HCT116 (cell line): ENCODE data around the gene PCDHGA3. TPM values are rescaled to one million over a fixed set of nuclear protein-coding genes. Genes with fewer than 3 reads are reported as not detected.
"Not testable (repeated sequence)": the region's sequence is repeated elsewhere in the genome, so short reads cannot be mapped to it uniquely, and the experiment has no call there.

ENCODE experiments used
- ATAC-seq: fragments of 200-7000 bp; cut with Tn5 transposase; 2 replicates; pipeline ENCODE4 v1.9.1; 2020; ENCODE audit warnings: mild to moderate bottlenecking, moderate library complexity
- BruUV-seq: library from RNA; stranded (reverse); fragments of 400-500 nt; replicated peaks from 2 replicates; lab custom pipeline; 2021; lab: Mats Ljungman, UMichigan
- CTCF ChIA-PET: fragments of 300-600 bp; sonication (Branson Sonifier 250); formaldehyde crosslinking; loops from one replicate; lab custom pipeline; 2021; ENCODE audit warnings: antibody characterized with exemption; lab: Charles Lee
- POLR2A ChIA-PET: fragments of 300-600, 350-600 bp; sonication (Branson Sonifier 250); formaldehyde crosslinking; loops from one replicate; lab custom pipeline; 2021; ENCODE audit warnings: antibody characterized with exemption; lab: Charles Lee
- RAD21 ChIA-PET, 2 experiments: fragments of 300-600 bp; sonication (Branson Sonifier 250); formaldehyde crosslinking; loops; one replicate each; lab custom pipeline; 2023; ENCODE audit warnings: low total read pairs in 2 of 2; ENCODE audit not compliant: uncharacterized antibody in 2 of 2, unreplicated experiment in 2 of 2, low non-redundant PET in 1 of 2; lab: Charles Lee
- DNase-seq: peaks from one replicate; pipeline ENCODE4 v3.0.0-alpha.2; 2010; ENCODE audit warnings: low read depth, low spot score
- H2AFZ ChIP-seq: fragments of 200-600 bp; shearing (Covaris generic), sonication (generic); 2 replicates; pipeline ENCODE4 v1.6.1; 2017; ENCODE audit warnings: low read depth, mixed run types, mixed read lengths, antibody characterized with exemption, low read length; ENCODE audit not compliant: poor library complexity, severe bottlenecking
- H3K27ac ChIP-seq: 2 replicates; pipeline ENCODE4 v1.5.1; 2012; ENCODE audit warnings: low read depth, low read length
- H3K27me3 ChIP-seq: fragments of 200-600 bp; sonication (generic); 2 replicates; pipeline ENCODE4 v1.6.1; 2016; ENCODE audit warnings: mixed run types, low read length, mixed read lengths; ENCODE audit not compliant: insufficient read depth
- H3K36me3 ChIP-seq, 2 experiments: fragments of 200-500 bp in 1 of 2; fragments of 200-600 bp in 1 of 2; sonication (Bioruptor generic) in 1 of 2; sonication (generic) in 1 of 2; 2 replicates each; pipeline versions ENCODE4 v1.5.1 to v1.6.1; 2014 to 2016; ENCODE audit warnings: low read length in 2 of 2, inconsistent platforms in 1 of 2, mixed read lengths in 1 of 2, mixed run types in 1 of 2; ENCODE audit not compliant: insufficient read depth in 2 of 2, control insufficient read depth in 1 of 2
- H3K4me1 ChIP-seq, 2 experiments: fragments of 200-600 bp in 1 of 2; sonication (generic) in 1 of 2; 2 replicates each; pipeline versions ENCODE4 v1.5.1 to v1.6.1; 2012 to 2017; ENCODE audit warnings: low read length in 2 of 2, inconsistent platforms in 1 of 2, mild to moderate bottlenecking in 1 of 2, mixed read lengths in 1 of 2, mixed run types in 1 of 2, moderate library complexity in 1 of 2; ENCODE audit not compliant: insufficient read depth in 2 of 2, control insufficient read depth in 1 of 2
- H3K4me2 ChIP-seq: fragments of 200-600 bp; sonication (generic); 2 replicates; pipeline ENCODE4 v1.6.1; 2017; ENCODE audit warnings: mixed run types, low read length, mixed read lengths
- H3K4me3 ChIP-seq, 2 experiments: fragments of 200-600 bp in 1 of 2; sonication (generic) in 1 of 2; replicated peaks in 1 of 2; 2 replicates each; pipeline ENCODE4 v1.5.1; 2011 to 2016; ENCODE audit warnings: low read length in 2 of 2, control low read depth in 1 of 2, low read depth in 1 of 2, mild to moderate bottlenecking in 1 of 2, mixed read lengths in 1 of 2, mixed run types in 1 of 2
- H3K79me2 ChIP-seq: fragments of 200-600 bp; sonication (generic); 2 replicates; pipeline ENCODE4 v1.6.1; 2017; ENCODE audit warnings: mild to moderate bottlenecking, mixed run types, low read length, moderate library complexity, mixed read lengths; ENCODE audit not compliant: insufficient read depth
- H3K9ac ChIP-seq: fragments of 200-600 bp; sonication (generic); 2 replicates; pipeline ENCODE4 v1.6.1; 2016; ENCODE audit warnings: low read length, mixed read lengths
- H3K9me2 ChIP-seq: fragments of 200-600 bp; sonication (generic), shearing (Covaris generic); 2 replicates; pipeline ENCODE4 v1.6.1; 2017; ENCODE audit warnings: mixed run types, mild to moderate bottlenecking, moderate library complexity; ENCODE audit not compliant: insufficient read depth
- H3K9me3 ChIP-seq, 2 experiments: fragments of 200-500 bp in 1 of 2; fragments of 200-600 bp in 1 of 2; sonication (Bioruptor generic) in 1 of 2; sonication (generic) in 1 of 2; 2 replicates each; pipeline ENCODE4 v1.6.1; 2014 to 2017; ENCODE audit warnings: low read length in 2 of 2, mixed read lengths in 2 of 2, inconsistent platforms in 1 of 2, low read depth in 1 of 2, mild to moderate bottlenecking in 1 of 2, mixed run types in 1 of 2, moderate library complexity in 1 of 2; ENCODE audit not compliant: control insufficient read depth in 1 of 2, insufficient read depth in 1 of 2
- H4K20me1 ChIP-seq: fragments of 200-600 bp; sonication (generic), shearing (Covaris generic); 2 replicates; pipeline ENCODE4 v1.6.1; 2017; ENCODE audit warnings: mixed run types, mild to moderate bottlenecking, moderate library complexity; ENCODE audit not compliant: insufficient read depth
- CEBPB ChIP-seq: IDR thresholded peaks from 2 replicates; pipeline ENCODE4 v1.6.1; 2012; ENCODE audit warnings: low read depth
- ELF1 ChIP-seq: IDR thresholded peaks from 2 replicates; pipeline ENCODE4 v1.6.1; 2012; ENCODE audit warnings: low read depth, borderline replicate concordance
- SP1 ChIP-seq: IDR thresholded peaks from 2 replicates; pipeline ENCODE4 v1.6.1; 2012; ENCODE audit warnings: low read depth
- intact Hi-C: fragments of 100-400 bp; cut with micrococcal nuclease; formaldehyde crosslinking; loops from 2 replicates; pipeline ENCODE4 v1.10.0; 2022
- total RNA-seq: library from RNA; stranded (reverse); gene quantifications from one replicate; pipeline ENCODE4 v1.2.1, GENCODE V29; 2021; ENCODE audit not compliant: unreplicated experiment
- TF ChIP-seq, protein P1 (sequence below), 3 experiments: fragments of 200-600 bp in 1 of 3; sonication (generic) in 1 of 3; IDR thresholded peaks in 2 of 3; conservative IDR thresholded peaks in 1 of 3; 2 replicates each; pipeline ENCODE4 v1.5.1; 2012 to 2017; ENCODE audit warnings: low read depth in 2 of 3, low read length in 2 of 3, antibody characterized with exemption in 1 of 3, borderline replicate concordance in 1 of 3, control low read depth in 1 of 3, mild to moderate bottlenecking in 1 of 3, mixed read lengths in 1 of 3, mixed run types in 1 of 3, moderate library complexity in 1 of 3; ENCODE audit not compliant: insufficient read depth in 1 of 3

PCDHGA3 gene
- total RNA-seq, 1 experiment from 2014 or later = not detected

GRCh38 chr5:141374627-141375026, 31.0 kb downstream of the PCDHGA3 start:
- H3K9ac ChIP-seq = no peak overlapping the region
- H3K27ac ChIP-seq = no peak overlapping the region
- DNase-seq = no peak
- ATAC-seq = no peak
- BruUV-seq = no TSS peak
- ChIA-PET CTCF (no interaction called here), RAD21 (no interaction called here), POLR2A (no interaction called here)
- H2AFZ ChIP-seq = no peak overlapping the region
- peaks cover 0 to 12% of the 10 kb centered on the region in 2 experiments; a peak in 2 of 4 replicates for H3K9me3 ChIP-seq
- no peak overlapping the region for H3K4me2 ChIP-seq
- TF ChIP-seq SP1 (no peak), ELF1 (no peak), CEBPB (no peak)
- intact Hi-C loops = no loop called here
- H3K9me2 ChIP-seq = no peaks in the 10 kb centered on the region
- H3K79me2 ChIP-seq = no peaks in the 10 kb centered on the region
- H3K36me3 ChIP-seq = no peaks in the 10 kb centered on the region
- no peaks in the 10 kb centered on the region for H3K27me3 ChIP-seq
- H4K20me1 ChIP-seq = no peaks in the 10 kb centered on the region
- no peak overlapping the region for H3K4me3 ChIP-seq
- no peaks in the 10 kb centered on the region for H3K4me1 ChIP-seq

DNA sequence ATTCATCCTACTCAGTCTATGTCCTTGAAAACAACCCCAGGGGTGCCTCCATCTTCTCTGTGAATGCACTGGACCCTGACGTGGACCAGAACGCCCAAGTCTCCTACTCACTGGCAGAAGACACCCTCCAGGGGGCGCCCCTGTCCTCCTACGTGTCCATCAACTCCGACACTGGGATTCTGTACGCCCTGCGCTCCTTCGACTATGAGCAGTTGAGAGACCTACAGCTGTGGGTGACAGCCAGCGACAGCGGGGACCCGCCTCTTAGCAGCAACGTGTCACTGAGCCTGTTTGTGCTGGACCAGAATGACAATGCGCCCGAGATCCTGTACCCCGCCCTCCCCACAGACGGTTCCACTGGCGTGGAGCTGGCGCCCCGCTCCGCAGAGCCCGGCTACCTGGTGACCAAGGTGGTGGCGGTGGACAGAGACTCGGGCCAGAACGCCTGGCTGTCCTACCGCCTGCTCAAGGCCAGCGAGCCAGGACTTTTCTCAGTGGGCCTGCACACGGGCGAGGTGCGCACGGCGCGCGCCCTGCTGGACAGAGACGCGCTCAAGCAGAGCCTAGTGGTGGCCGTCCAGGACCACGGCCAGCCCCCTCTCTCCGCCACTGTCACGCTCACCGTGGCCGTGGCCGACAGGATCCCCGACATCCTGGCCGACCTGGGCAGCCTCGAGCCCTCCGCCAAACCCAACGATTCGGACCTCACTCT, 32.0 kb downstream of the PCDHGA3 start:
- BruUV-seq, H2AFZ ChIP-seq, CTCF ChIA-PET, H3K4me2 ChIP-seq, H3K79me2 ChIP-seq, intact Hi-C loops, POLR2A ChIA-PET, H3K4me1 ChIP-seq, RAD21 ChIA-PET, H3K36me3 ChIP-seq, ATAC-seq, H3K27ac ChIP-seq, DNase-seq, H3K27me3 ChIP-seq, H3K9me2 ChIP-seq, H3K4me3 ChIP-seq, H3K9ac ChIP-seq, H4K20me1 ChIP-seq, H3K9me3 ChIP-seq: not testable (repeated sequence)
- TF ChIP-seq, protein P1, sequence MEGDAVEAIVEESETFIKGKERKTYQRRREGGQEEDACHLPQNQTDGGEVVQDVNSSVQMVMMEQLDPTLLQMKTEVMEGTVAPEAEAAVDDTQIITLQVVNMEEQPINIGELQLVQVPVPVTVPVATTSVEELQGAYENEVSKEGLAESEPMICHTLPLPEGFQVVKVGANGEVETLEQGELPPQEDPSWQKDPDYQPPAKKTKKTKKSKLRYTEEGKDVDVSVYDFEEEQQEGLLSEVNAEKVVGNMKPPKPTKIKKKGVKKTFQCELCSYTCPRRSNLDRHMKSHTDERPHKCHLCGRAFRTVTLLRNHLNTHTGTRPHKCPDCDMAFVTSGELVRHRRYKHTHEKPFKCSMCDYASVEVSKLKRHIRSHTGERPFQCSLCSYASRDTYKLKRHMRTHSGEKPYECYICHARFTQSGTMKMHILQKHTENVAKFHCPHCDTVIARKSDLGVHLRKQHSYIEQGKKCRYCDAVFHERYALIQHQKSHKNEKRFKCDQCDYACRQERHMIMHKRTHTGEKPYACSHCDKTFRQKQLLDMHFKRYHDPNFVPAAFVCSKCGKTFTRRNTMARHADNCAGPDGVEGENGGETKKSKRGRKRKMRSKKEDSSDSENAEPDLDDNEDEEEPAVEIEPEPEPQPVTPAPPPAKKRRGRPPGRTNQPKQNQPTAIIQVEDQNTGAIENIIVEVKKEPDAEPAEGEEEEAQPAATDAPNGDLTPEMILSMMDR (IDR thresholded peaks at IDR 0.05 in 2 of 3, conservative IDR thresholded peaks at IDR 0.05 in 1 of 3; ENCODE audit: borderline replicate concordance in 1 of 3, insufficient read depth in 1 of 3, low read depth in 2 of 3, low read length in 2 of 3) = peak in 1 of 3 experiments; percentile 21; a peak in 1 of 6 replicates
